ENCODE measurements around the gene WNT3A.
"Not testable (repeated sequence)": the region's sequence is repeated elsewhere in the genome, so short reads cannot be mapped to it uniquely, and the experiment has no call there.

Gene WNT3A

DNA sequence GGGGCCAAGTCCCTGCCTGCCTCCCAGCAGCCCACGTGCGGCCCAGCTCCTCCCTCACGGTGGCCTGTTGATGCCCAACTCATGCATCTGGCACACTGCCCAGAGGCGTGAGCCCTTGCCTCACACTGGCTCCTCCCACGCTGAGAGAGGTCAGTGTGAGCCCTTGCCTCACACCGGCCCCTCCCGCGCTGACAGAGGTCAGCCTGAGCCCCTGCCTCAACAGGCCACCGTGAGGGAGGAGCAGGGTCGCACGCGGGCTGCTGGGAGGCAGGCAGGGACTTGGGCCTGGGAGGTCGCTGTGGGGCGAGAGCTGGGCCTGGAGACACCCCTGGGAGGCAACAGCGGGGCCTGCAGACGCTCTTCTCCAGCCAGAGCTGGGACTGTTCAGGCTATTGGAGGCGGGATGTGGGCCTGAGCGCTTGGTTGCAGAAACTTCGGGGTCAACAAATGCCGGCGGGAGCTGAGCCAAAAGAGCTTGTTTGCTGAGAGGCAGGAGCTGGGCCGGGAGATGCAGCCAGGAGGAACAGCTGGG is 33.9 kb upstream of the WNT3A start:
- not testable (repeated sequence) for DNase-seq (ENCODE audit: low read depth); H3K4me3 ChIP-seq (ENCODE audit: low read depth, low read length)

GRCh38 chr1:227973724-227974288 is 33.0 kb upstream of the WNT3A start:
- H3K4me3 ChIP-seq (ENCODE audit: low read depth, low read length); DNase-seq (ENCODE audit: low read depth): not testable (repeated sequence)

GRCh38 chr1:227975583-227976283 is 31.1 kb upstream of the WNT3A start:
- DNase-seq (ENCODE audit: low read depth); H3K4me3 ChIP-seq (ENCODE audit: low read depth, low read length): not testable (repeated sequence)

DNA sequence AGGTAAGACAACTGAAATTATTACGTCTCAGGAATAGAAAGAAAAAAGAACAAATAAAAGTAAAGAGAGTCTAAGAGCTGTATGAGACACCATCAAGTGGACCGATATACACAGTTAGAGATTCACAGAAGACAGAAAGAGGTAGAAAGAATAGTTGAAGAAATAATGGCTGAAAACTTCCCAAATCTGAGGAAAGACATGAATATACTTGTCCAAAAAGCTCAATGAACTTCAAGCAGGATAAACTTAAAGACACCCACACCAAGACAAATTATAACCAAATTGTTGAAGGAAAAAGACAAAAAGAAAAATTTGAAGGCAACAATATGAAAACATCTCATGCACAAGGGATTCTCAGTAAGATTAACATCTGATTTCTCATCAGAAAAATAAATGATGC is 19.6 kb upstream of the WNT3A start:
- H3K4me3 ChIP-seq (ENCODE audit: low read depth, low read length): no peak overlapping the region
- no peak for DNase-seq (ENCODE audit: low read depth)
- no peak for TF ChIP-seq MYC (IDR thresholded peaks at IDR 0.05; ENCODE audit: low read depth, low read length)
- no peak for TF ChIP-seq POLR2A (IDR thresholded peaks at IDR 0.05; ENCODE audit: extremely low read depth, insufficient read length)

GRCh38 chr1:227994632-227995300 is 12.0 kb upstream of the WNT3A start:
- TF ChIP-seq, protein P1, sequence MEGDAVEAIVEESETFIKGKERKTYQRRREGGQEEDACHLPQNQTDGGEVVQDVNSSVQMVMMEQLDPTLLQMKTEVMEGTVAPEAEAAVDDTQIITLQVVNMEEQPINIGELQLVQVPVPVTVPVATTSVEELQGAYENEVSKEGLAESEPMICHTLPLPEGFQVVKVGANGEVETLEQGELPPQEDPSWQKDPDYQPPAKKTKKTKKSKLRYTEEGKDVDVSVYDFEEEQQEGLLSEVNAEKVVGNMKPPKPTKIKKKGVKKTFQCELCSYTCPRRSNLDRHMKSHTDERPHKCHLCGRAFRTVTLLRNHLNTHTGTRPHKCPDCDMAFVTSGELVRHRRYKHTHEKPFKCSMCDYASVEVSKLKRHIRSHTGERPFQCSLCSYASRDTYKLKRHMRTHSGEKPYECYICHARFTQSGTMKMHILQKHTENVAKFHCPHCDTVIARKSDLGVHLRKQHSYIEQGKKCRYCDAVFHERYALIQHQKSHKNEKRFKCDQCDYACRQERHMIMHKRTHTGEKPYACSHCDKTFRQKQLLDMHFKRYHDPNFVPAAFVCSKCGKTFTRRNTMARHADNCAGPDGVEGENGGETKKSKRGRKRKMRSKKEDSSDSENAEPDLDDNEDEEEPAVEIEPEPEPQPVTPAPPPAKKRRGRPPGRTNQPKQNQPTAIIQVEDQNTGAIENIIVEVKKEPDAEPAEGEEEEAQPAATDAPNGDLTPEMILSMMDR (IDR thresholded peaks at IDR 0.05; ENCODE audit: low read depth, low read length): no peak
- no peak for TF ChIP-seq MAX (IDR thresholded peaks at IDR 0.05; ENCODE audit: low read depth, low read length)
- no peak for TF ChIP-seq MYC (IDR thresholded peaks at IDR 0.05; ENCODE audit: low read depth, low read length)
- no peak for TF ChIP-seq POLR2A (IDR thresholded peaks at IDR 0.05; ENCODE audit: extremely low read depth, insufficient read length)
- no peak for DNase-seq (ENCODE audit: low read depth)
- no peak overlapping the region for H3K4me3 ChIP-seq (ENCODE audit: low read depth, low read length)

DNA sequence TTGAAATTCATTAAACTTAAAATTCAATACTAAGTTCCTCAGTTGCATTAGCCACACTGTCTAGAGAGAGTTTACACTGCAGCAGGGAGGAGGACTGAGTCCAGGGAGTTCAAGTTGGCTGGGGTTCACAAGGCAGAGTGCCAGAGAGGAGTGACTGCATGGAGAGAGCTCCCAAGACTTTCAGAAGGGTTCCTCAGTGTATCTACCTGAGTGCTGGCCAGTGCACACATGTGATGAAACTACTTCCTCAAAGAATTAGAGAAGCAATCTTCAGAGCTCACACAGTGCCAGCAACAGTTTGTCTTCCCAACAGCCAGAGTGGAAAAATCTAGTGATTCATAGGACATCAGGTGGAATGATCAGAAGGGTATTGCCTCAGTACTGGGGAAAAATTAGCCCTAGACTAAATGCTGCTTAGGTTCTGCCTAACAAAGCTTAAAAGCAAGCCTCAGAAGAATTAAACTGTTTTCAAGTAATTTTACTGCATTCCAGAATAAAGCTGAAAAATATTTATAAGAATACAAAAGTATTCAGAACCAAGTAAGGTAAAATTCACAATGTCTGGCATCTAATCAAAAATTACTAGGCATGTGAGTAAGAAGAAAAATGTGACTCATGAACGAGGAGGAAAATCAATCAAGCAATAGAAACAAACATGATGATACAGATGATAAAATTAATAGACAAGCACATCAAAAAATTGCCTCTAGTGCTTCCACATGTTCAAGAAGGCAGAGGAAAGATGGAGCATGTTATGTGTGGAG is 10.4 kb upstream of the WNT3A start:
- no peak for DNase-seq (ENCODE audit: low read depth)
- no peak overlapping the region for H3K4me3 ChIP-seq (ENCODE audit: low read depth, low read length)
- TF ChIP-seq POLR2A (IDR thresholded peaks at IDR 0.05; ENCODE audit: extremely low read depth, insufficient read length) (no peak), MAX (IDR thresholded peaks at IDR 0.05; ENCODE audit: low read depth, low read length) (no peak), MYC (IDR thresholded peaks at IDR 0.05; ENCODE audit: low read depth, low read length) (no peak)
- TF ChIP-seq, protein P1 (IDR thresholded peaks at IDR 0.05; ENCODE audit: low read depth, low read length): no peak

DNA sequence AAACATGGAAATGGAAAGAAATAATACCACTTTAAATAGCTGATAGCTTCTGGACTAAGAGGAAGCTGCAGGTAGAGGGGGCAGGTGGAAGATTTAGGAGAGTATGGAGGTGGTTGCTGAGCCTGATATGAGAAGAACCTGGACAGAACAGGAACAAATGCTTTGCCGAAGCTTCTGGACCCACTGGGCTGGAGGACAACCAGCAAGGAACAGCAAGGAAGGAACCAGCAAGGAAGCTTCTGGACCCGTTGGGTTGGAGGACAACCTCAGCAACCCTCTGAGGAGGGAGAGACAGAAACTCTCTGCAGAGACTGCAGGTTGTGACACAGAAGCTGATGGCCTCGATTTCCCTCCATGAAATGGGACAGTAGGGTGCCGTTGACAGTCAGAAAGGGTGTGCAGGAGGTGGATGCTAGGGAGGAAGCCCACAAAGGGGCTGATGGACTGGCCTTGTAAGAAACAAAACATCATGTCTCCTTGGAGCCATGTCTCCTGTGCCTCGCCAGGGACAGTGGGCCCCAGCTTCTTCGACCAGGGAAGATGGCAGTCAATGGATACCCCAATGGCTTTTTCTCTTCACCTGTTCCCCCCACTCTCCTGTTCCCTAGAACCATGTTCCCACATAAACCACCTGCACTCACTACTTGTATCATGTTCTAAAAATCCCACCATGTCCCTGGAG is 8.3 kb upstream of the WNT3A start:
- TF ChIP-seq POLR2A (IDR thresholded peaks at IDR 0.05; ENCODE audit: extremely low read depth, insufficient read length): no peak
- TF ChIP-seq MAX (IDR thresholded peaks at IDR 0.05; ENCODE audit: low read depth, low read length): no peak
- TF ChIP-seq, protein P1 (IDR thresholded peaks at IDR 0.05; ENCODE audit: low read depth, low read length): no peak
- TF ChIP-seq MYC (IDR thresholded peaks at IDR 0.05; ENCODE audit: low read depth, low read length): no peak
- no peak overlapping the region for H3K4me3 ChIP-seq (ENCODE audit: low read depth, low read length)
- DNase-seq (ENCODE audit: low read depth): no peak

Data from NB4 (cell line).